HepG2 (cell line): ENCODE data around the gene PSMD12. TPM values are rescaled to one million over a fixed set of nuclear protein-coding genes. Genes with fewer than 3 reads are reported as not detected.
A peak's percentile ranks its signal among the peaks of the same experiment; 100 is the strongest.

Experiments used
- ASH2L ChIP-seq: fragments of 300-600, 200-600 bp; sonication (generic); IDR thresholded peaks from 2 replicates; pipeline ENCODE4 v1.7.0; 2017; ENCODE audit warnings: low read depth, mild to moderate bottlenecking, moderate library complexity, mixed read lengths, low read length; ENCODE audit not compliant: insufficient read length
- CHD2 ChIP-seq: IDR thresholded peaks from 2 replicates; pipeline ENCODE4 v1.6.1; 2011; ENCODE audit warnings: low read depth, low read length, improper control_type of control experiment
- DR1 ChIP-seq: sonication (generic); formaldehyde crosslinking; IDR thresholded peaks from 2 replicates; pipeline ENCODE4 v1.8.0; 2021; ENCODE audit warnings: mild to moderate bottlenecking, missing genetic modification reagents, inconsistent platforms
- HIVEP1 ChIP-seq: sonication (generic); formaldehyde crosslinking; IDR thresholded peaks from 2 replicates; pipeline ENCODE4 v1.4.0; 2020; ENCODE audit warnings: mild to moderate bottlenecking, missing genetic modification reagents
- KDM3A ChIP-seq: IDR thresholded peaks from 2 replicates; pipeline ENCODE4 v1.6.1; 2018; ENCODE audit warnings: low read depth, missing compliant biosample characterization
- RAD51 ChIP-seq: fragments of 450-650 bp; IDR thresholded peaks from 2 replicates; pipeline ENCODE4 v1.6.1; 2016; ENCODE audit warnings: borderline replicate concordance
- SCMH1 ChIP-seq: sonication (generic); formaldehyde crosslinking; IDR thresholded peaks from 2 replicates; pipeline ENCODE4 v1.9.0; 2021; ENCODE audit warnings: missing genetic modification reagents, mild to moderate bottlenecking, borderline replicate concordance
- TCF7L2 ChIP-seq: IDR thresholded peaks from 2 replicates; pipeline ENCODE4 v1.6.1; 2011; ENCODE audit warnings: mild to moderate bottlenecking, low read depth, low read length, moderate library complexity
- ZFY ChIP-seq: sonication (generic); formaldehyde crosslinking; IDR thresholded peaks from 2 replicates; pipeline ENCODE4 v1.4.0; 2020; ENCODE audit warnings: missing genetic modification reagents
- ZMYM4 ChIP-seq: sonication (generic); formaldehyde crosslinking; IDR thresholded peaks from 2 replicates; pipeline ENCODE4 v1.8.1; 2023; ENCODE audit warnings: mild to moderate bottlenecking, missing genetic modification reagents
- ZNF235 ChIP-seq: sonication (generic); formaldehyde crosslinking; IDR thresholded peaks from 2 replicates; pipeline ENCODE4 v1.8.1; 2023; ENCODE audit warnings: mild to moderate bottlenecking, missing genetic modification reagents, borderline replicate concordance
- ZNF318 ChIP-seq: sonication (generic); formaldehyde crosslinking; IDR thresholded peaks from 2 replicates; pipeline ENCODE4 v1.4.0; 2020; ENCODE audit warnings: mild to moderate bottlenecking, missing genetic modification reagents
- ZNF362 ChIP-seq: sonication (generic); formaldehyde crosslinking; IDR thresholded peaks from 2 replicates; pipeline ENCODE4 v1.4.0; 2020; ENCODE audit warnings: missing genetic modification reagents, mild to moderate bottlenecking, borderline replicate concordance
- polyA plus RNA-seq, 8 experiments: library from polyadenylated mRNA; depleted of rRNA in 3 of 8; stranded (reverse) in 7 of 8; unstranded in 1 of 8; fragments of >200 nt; fragmentation: Illumina TruSeq in 4 of 8; extraction: Trizol in 4 of 8; gene quantifications; 2 replicates each; pipeline versions ENCODE4 v1.2.1 to v1.2.3, GENCODE V29; 2011 to 2016; ENCODE audit warnings: low read depth in 4 of 8, missing spikeins in 1 of 8, mixed read lengths in 1 of 8; ENCODE audit not compliant: insufficient read depth in 1 of 8
- total RNA-seq, 5 experiments: library from RNA; depleted of rRNA; stranded (reverse); fragments of >200 nt; fragmentation: Illumina TruSeq; extraction: Trizol; gene quantifications; 2 replicates each; pipeline ENCODE4 v1.2.3, GENCODE V29; 2016; ENCODE audit warnings: low read depth in 1 of 5
- TF ChIP-seq, protein P1 (sequence below): IDR thresholded peaks from 2 replicates; pipeline ENCODE4 v1.6.1; 2016; ENCODE audit warnings: low read depth, borderline replicate concordance
- TF ChIP-seq, protein P2 (sequence below): sonication (generic); formaldehyde crosslinking; IDR thresholded peaks from 2 replicates; pipeline ENCODE4 v1.4.0; 2020; ENCODE audit warnings: low read depth, mild to moderate bottlenecking, missing genetic modification reagents

Gene PSMD12
- total and polyA plus RNA-seq, 2 of the 13 experiments (the other 11 are each of a cell fraction or from before 2014, with no cell fraction given): 27.4 to 71.7 TPM

DNA sequence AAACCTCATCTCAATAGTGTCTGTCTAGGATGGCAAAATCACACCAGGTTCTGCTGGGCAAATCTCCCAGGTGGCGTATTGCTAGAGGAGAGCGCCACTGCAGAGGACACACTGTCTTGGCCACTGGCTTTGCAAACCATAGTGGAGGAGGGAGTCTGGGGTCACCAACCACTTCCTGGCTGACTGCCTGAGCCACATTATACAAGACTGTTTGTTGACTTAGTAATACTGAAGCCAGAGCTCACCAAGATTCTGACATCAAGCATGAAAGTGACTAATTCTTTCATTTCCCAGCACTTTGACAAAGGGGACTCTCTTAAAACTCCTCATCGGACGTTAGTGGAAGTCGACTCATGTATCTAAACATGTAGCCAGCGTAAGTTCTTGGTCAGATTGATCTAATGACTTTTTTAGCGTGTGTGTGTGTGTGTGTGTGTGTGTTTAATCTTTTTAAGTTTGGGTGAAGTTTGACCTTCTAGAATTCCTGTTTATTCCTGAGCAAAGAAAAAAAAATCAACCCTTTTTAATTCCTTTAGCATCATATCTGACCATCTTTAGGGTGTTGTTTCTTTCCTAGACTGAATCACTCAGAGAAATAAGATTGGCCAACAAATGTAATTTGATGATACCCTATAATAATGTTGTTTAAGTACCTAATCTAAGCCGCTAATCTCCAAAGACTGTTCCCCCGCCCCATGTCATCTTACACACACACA is 24.4 kb upstream of the PSMD12 start (continued):
- TF ChIP-seq, protein P1, sequence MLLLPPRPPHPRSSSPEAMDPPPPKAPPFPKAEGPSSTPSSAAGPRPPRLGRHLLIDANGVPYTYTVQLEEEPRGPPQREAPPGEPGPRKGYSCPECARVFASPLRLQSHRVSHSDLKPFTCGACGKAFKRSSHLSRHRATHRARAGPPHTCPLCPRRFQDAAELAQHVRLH (CRISPR knock-in tag): no peak
- TF ChIP-seq ASH2L (no peak), ZFY (no peak), TCF7L2 (no peak), ZNF318 (CRISPR knock-in tag) (no peak), KDM3A (CRISPR knock-in tag) (no peak), ZNF235 (CRISPR knock-in tag) (no peak), ZNF362 (CRISPR knock-in tag) (0 out of 2 replicates have a peak, but pooled peaks have one; percentile 39), CHD2 (no peak), DR1 (no peak), HIVEP1 (CRISPR knock-in tag) (no peak), ZMYM4 (CRISPR knock-in tag) (no peak), SCMH1 (CRISPR knock-in tag) (no peak), RAD51 (no peak)
- TF ChIP-seq, protein P2, sequence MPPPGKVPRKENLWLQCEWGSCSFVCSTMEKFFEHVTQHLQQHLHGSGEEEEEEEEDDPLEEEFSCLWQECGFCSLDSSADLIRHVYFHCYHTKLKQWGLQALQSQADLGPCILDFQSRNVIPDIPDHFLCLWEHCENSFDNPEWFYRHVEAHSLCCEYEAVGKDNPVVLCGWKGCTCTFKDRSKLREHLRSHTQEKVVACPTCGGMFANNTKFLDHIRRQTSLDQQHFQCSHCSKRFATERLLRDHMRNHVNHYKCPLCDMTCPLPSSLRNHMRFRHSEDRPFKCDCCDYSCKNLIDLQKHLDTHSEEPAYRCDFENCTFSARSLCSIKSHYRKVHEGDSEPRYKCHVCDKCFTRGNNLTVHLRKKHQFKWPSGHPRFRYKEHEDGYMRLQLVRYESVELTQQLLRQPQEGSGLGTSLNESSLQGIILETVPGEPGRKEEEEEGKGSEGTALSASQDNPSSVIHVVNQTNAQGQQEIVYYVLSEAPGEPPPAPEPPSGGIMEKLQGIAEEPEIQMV (CRISPR knock-in tag): no peak
